A673 (cell line): ENCODE data around the gene TRIP13. TPM values are rescaled to one million over a fixed set of nuclear protein-coding genes. Genes with fewer than 3 reads are reported as not detected.

Experiments
- BruUV-seq: library from RNA; stranded (reverse); fragments of 400-500 nt; replicated peaks from 2 replicates; lab custom pipeline; 2021; lab: Mats Ljungman, UMichigan
- CTCF ChIA-PET: fragments of 300-600 bp; sonication (Branson Sonifier 250); formaldehyde crosslinking; loops from one replicate; lab custom pipeline; 2022; ENCODE audit warnings: antibody characterized with exemption; lab: Charles Lee
- POLR2A ChIA-PET: fragments of 300-600 bp; sonication (Branson Sonifier 250); formaldehyde crosslinking; loops from one replicate; lab custom pipeline; 2022; ENCODE audit warnings: antibody characterized with exemption; ENCODE audit not compliant: low non-redundant PET; lab: Charles Lee
- DNase-seq: peaks from one replicate; pipeline ENCODE4 v3.0.0-alpha.2; 2015; ENCODE audit warnings: low spot score
- H3K27ac ChIP-seq: fragments of 200-600 bp; sonication (generic); 2 replicates; pipeline ENCODE4 v1.5.1; 2016; ENCODE audit warnings: mixed run types, low read depth, mild to moderate bottlenecking, mixed read lengths, antibody characterized with exemption, low read length; ENCODE audit not compliant: poor library complexity, severe bottlenecking
- H3K27me3 ChIP-seq: fragments of 200-600 bp; sonication (generic); replicated peaks from 2 replicates; pipeline ENCODE4 v1.6.1; 2017; ENCODE audit warnings: mixed run types, low read depth, mild to moderate bottlenecking, mixed read lengths, antibody characterized with exemption, low read length; ENCODE audit not compliant: insufficient read depth, poor library complexity
- H3K36me3 ChIP-seq: fragments of 200-600 bp; sonication (generic); 2 replicates; pipeline ENCODE4 v1.6.1; 2016; ENCODE audit warnings: mixed run types, mild to moderate bottlenecking, mixed read lengths, antibody characterized with exemption, low read length; ENCODE audit not compliant: insufficient read depth, poor library complexity, severe bottlenecking
- H3K4me1 ChIP-seq: fragments of 200-600 bp; sonication (generic); 2 replicates; pipeline ENCODE4 v1.6.1; 2017; ENCODE audit warnings: mixed run types, mild to moderate bottlenecking, mixed read lengths, antibody characterized with exemption, low read length; ENCODE audit not compliant: insufficient read depth, poor library complexity, severe bottlenecking
- H3K4me3 ChIP-seq: fragments of 200-600 bp; sonication (generic); 2 replicates; pipeline ENCODE4 v1.5.1; 2016; ENCODE audit warnings: low read depth, mixed run types, mild to moderate bottlenecking, mixed read lengths, low read length; ENCODE audit not compliant: poor library complexity, severe bottlenecking
- H3K9me3 ChIP-seq: fragments of 200-600 bp; sonication (generic); 2 replicates; pipeline ENCODE4 v1.6.1; 2016; ENCODE audit warnings: mixed run types, low read depth, mild to moderate bottlenecking, mixed read lengths, antibody characterized with exemption, low read length; ENCODE audit not compliant: poor library complexity, severe bottlenecking
- CTCF ChIP-seq: fragments of 300-800, 200-600 bp; sonication (generic); conservative IDR thresholded peaks from 2 replicates; pipeline ENCODE4 v1.5.1; 2017; ENCODE audit warnings: low read depth, mild to moderate bottlenecking, antibody characterized with exemption, low read length, moderate library complexity, mixed read lengths
- EZH2 ChIP-seq: fragments of 200-600 bp; sonication (generic); IDR thresholded peaks from 2 replicates; pipeline ENCODE4 v1.6.1; 2017; ENCODE audit warnings: borderline replicate concordance, low read depth, mild to moderate bottlenecking, mixed read lengths, antibody characterized with exemption, low read length; ENCODE audit not compliant: poor library complexity, severe bottlenecking
- intact Hi-C: fragments of 100-400 bp; cut with micrococcal nuclease; formaldehyde crosslinking; loops from one replicate; pipeline ENCODE4 v1.10.0; 2022; ENCODE audit not compliant: unreplicated experiment
- total RNA-seq: library from RNA; stranded (reverse); gene quantifications from 2 replicates; pipeline ENCODE4 v1.2.3, GENCODE V29; 2021

Gene TRIP13
- total RNA-seq, 1 experiment from 2014 or later = 69.1 TPM

- DNase-seq = no peak
- ChIA-PET POLR2A (no interaction called here), CTCF (no interaction called here)
- no TSS peak for BruUV-seq
- H3K27me3 ChIP-seq = no peaks in the 10 kb centered on the region
- TF ChIP-seq CTCF (no peak), EZH2 (no peak)
- H3K9me3 ChIP-seq = no peaks in the 10 kb centered on the region
- no peak overlapping the region for H3K27ac ChIP-seq
- intact Hi-C loops = no loop called here
- peaks cover 70% of the 10 kb centered on the region for H3K36me3 ChIP-seq
- no peaks in the 10 kb centered on the region for H3K4me1 ChIP-seq
- H3K4me3 ChIP-seq = no peak overlapping the region
Measured at GRCh38 chr5:882253-883183, 10.2 kb upstream of the TRIP13 start.

DNA sequence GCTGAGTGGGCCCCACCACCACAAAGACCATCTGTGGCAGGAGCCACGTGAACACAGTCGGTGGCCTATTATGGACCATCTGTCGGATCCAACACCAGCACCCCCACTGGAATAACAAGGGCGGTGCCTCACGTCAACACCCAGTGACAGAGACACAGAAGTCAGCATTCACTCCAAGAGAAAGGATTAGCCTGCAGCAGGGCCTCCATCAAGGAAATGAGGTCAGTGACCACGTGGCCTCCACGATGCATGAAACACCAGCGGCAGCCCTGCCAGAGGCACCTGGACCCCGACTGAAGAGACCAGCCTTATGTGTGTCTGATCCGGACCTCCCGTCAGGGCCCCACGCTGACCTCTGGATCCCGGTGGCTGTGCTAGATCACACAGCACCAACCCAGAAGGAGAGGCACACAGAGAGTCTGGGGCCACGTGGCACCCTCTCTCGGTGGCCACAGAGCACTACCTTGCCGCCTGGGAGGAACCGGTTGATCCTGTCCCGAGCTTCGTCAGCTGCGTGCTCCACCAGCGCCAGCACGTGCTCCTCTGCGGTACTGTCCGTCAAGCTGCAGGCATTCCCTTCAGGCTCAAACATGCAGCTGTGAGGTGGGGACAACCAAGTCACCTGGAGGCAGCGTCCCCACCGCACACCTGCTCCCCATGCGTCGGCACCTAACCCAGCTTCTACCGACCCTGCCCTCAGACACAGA lies 9.1 kb upstream of the TRIP13 start:
- H3K4me1 ChIP-seq = no peaks in the 10 kb centered on the region
- peaks cover 73% of the 10 kb centered on the region for H3K36me3 ChIP-seq
- ChIA-PET POLR2A (no interaction called here), CTCF (no interaction called here)
- intact Hi-C loops = no loop called here
- BruUV-seq = no TSS peak
- TF ChIP-seq CTCF (no peak), EZH2 (no peak)
- H3K27ac ChIP-seq = no peak overlapping the region
- H3K9me3 ChIP-seq = no peaks in the 10 kb centered on the region
- no peaks in the 10 kb centered on the region for H3K27me3 ChIP-seq
- no peak overlapping the region for H3K4me3 ChIP-seq
- no peak for DNase-seq

GRCh38 chr5:884345-885126 lies 8.1 kb upstream of the TRIP13 start:
- BruUV-seq = no TSS peak
- Histone ChIP-seq H3K4me3 (no peak overlapping the region), H3K4me1 (no peaks in the 10 kb centered on the region), H3K36me3 (peaks cover 82% of the 10 kb centered on the region), H3K9me3 (no peaks in the 10 kb centered on the region), H3K27me3 (no peaks in the 10 kb centered on the region), H3K27ac (no peak overlapping the region)
- intact Hi-C loops = no loop called here
- no peak for TF ChIP-seq EZH2
- TF ChIP-seq CTCF = no peak
- no peak for DNase-seq
- CTCF ChIA-PET = no interaction called here
- POLR2A ChIA-PET = no interaction called here
